HPDE6-E6E7 (cell line): ENCODE results near the gene ATE1.
"Not testable (repeated sequence)": the region's sequence is repeated elsewhere in the genome, so short reads cannot be mapped to it uniquely, and the experiment has no call there.

Experiments used
- DNase-seq: peaks from one replicate; pipeline ENCODE4 v3.0.0; 2011; ENCODE audit warnings: missing footprints; ENCODE audit errors: extremely low spot score

Gene ATE1

DNA sequence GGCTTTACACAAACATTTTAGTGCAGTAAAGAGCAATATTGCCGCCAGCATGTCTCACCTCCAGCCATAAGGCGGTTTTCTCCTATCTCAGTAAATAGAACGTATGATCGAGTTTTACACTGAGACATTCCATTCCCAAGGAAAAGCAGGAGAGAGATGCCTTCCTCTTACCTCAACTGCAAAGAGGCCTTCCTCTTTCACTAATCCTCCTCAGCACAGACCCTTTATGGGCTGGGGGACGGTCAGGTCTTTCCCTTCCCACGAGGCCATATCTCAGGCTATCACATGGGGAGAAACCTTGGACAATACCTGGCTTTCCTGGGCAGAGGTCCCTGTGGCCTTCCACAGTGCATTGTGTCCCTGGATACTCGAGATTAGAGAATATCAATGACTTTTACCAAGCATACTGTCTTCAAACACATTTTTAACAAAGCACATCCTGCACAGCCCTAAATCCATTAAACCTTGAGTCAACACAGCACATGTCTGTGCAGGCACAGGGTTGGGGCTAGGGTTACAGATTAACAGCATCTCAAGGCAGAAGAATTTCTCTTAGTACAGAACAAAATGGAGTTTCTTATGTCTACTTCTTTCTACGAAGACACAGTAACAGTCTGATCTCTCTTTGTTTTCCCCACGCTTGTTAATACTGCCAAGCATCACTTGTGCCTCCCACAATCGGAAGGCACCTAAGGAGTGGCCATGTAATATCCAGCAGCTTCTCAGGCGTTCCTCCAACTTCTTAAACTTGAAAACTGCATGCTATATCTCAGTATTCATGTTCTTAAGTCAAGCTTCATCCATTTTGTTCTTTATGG is 2.6 kb upstream of the ATE1 start:
- DNase-seq = not testable (repeated sequence)

DNA sequence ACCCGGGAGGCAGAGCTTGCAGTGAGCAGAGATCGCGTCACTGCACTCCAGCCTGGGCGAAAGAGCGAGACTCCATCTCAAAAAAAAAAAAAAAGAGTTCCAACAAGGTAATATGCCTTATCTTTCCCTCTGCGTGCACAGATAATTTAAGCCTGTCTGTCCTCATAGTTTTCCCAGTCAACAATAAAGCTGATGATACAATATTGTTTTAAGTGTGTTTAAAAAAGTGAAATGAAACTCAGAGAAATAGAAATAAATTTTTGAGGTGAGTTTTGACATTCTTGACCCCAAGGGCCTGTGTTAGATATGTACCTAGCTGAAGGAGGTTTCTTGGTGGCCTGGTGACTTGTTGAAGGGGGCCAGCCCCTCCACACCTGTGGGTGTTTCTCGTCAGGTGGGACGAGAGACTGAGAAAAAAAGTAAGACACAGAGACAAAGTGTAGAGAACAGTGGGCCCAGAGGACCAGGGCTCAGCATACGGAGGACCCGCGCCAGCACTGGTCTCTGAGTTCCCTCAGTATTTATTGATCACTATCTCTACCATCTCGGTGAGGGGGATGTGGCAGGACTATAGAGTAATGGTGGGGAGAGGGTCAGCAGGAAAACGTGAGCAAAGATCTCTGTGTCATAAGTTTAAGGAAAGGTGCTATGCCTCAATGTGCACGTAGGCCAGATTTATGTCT is 1.9 kb upstream of the ATE1 start:
- DNase-seq = not testable (repeated sequence)

GRCh38 chr10:121928528-121928884 is 675 bp upstream of the ATE1 start:
- DNase-seq = no peak

- peak; percentile 78 for DNase-seq
Measured at GRCh38 chr10:121927318-121927840, 452 bp downstream of the ATE1 start.

DNA sequence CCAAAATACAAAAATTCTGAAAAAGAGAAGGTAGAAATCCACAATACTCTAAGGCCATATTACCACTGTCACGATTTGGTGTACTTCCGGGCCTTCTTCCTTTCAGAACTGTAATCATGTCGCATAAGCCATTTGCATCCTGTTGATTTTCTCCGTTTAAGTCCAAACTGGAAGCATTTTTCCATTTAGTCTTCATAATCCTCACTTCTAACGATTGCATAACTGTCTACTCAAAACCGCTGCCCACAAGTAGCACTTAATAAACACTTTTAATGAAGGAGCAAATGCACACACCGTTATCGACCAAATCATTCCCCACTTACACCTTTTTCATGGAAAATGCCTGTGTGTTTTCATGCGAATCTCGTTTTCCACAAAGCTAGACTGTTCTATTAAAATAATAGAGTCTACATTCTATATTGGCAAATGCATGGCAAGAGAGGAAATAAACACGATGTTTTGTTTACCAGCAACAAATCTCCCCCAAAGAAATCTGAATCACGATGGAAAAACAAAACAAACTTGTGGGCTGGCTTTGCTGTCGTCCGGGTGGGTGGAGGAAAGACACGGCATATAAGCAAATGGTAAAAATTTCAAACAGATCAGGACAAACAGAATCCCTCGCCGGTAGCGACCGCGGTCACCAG is 1.0 kb downstream of the ATE1 start:
- DNase-seq = no peak

DNA sequence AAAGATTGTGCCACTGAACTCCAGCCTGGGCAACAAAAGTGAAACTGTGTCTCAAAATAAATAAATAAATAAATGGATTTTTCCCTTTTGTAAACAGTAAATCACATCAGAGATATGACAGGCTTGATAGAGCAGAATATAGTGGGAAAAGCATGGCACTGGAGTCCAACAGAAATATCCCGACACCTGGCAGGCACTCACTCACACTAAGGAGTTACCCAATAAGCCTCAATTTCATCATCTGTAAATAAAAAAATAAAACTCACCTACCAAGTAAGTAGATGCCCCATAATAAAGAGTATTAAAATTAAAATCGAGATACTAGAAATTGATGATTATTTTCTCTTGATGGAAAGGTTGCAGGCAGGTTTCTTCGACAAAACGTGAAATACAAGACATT is 1.7 kb downstream of the ATE1 start:
- DNase-seq = no peak

GRCh38 chr10:121921238-121921931 is 6.4 kb downstream of the ATE1 start:
- no peak for DNase-seq

GRCh38 chr10:121919666-121920065 is 8.2 kb downstream of the ATE1 start:
- no peak for DNase-seq

GRCh38 chr10:121918800-121919199 is 9.0 kb downstream of the ATE1 start:
- DNase-seq = not testable (repeated sequence)

- no peak for DNase-seq
Measured at GRCh38 chr10:121914661-121915060, 13.2 kb downstream of the ATE1 start.

GRCh38 chr10:121911421-121911697 is 16.5 kb downstream of the ATE1 start:
- DNase-seq = no peak

GRCh38 chr10:121910673-121911420 is 17.0 kb downstream of the ATE1 start:
- no peak for DNase-seq

DNA sequence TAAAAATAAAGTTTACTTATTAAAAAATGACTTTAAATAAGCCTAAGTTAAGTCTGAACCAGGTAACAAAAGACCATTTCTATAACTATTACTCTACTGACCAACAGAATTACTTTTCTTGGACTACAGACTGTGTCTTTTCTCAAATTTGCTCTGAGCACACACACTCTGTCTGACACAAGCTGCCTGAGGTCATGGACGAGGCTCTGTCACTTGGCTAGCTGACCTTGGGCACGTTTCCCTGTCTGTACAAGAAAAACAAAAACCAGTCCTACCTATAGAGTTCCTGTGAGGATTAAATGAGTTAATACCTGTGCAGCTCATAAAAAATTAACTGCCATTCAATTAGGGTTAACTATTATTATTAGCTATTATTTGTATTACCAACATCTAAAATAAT is 22.9 kb downstream of the ATE1 start:
- DNase-seq = no peak

GRCh38 chr10:121900443-121901174 is 27.2 kb downstream of the ATE1 start:
- peak; percentile 40 for DNase-seq

GRCh38 chr10:121899727-121900126 is 28.1 kb downstream of the ATE1 start:
- DNase-seq = no peak

GRCh38 chr10:121891103-121891502 is 36.7 kb downstream of the ATE1 start:
- no peak for DNase-seq

DNA sequence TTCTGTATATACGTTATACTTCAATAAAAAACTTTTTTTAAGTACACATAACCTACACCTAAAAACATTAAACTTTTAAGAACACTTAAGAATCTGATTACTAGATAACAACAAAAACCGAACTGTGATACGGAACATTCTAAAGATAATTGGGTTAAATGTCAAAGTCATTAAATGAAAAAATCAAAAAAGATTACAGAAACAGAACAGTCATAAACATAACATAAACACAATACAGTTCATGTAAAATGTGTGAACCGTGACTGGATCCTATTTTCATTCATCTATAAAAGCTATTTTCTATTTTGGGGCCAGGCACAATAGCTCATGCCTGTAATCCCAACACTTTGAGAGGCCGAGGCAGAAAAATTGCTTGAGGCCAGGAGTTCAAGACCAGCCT is 38.6 kb downstream of the ATE1 start:
- no peak for DNase-seq

GRCh38 chr10:121886997-121887622 is 40.7 kb downstream of the ATE1 start:
- DNase-seq = peak; percentile 54

- no peak for DNase-seq
Measured at GRCh38 chr10:121886181-121886580, 41.6 kb downstream of the ATE1 start.

- DNase-seq = no peak
Measured at GRCh38 chr10:121880895-121881294, 46.9 kb downstream of the ATE1 start.
